ENCODE results near the gene SWAP70.
"Not testable (repeated sequence)": the region's sequence is repeated elsewhere in the genome, so short reads cannot be mapped to it uniquely, and the experiment has no call there.

SWAP70 gene

DNA sequence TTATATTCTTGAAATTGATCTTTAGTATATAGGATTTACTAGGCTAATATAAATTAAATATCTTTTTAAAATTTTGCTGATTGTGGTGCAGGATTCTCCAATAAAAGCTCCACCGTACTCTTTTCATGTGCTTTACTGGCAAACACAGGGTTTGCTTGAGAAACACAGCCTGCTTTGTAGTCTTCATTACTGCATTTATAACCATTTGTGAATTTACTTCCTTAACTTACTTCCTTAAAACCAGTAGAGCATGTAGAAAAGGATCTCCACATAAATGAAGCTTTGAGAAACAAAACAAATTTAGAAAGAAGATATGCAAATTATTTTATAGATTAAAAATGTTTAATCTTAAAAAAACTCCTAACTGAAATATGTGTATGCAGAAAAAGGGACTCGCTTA is 28.8 kb downstream of the SWAP70 start:
- DNase-seq (ENCODE audit: low read depth), result no peak

DNA sequence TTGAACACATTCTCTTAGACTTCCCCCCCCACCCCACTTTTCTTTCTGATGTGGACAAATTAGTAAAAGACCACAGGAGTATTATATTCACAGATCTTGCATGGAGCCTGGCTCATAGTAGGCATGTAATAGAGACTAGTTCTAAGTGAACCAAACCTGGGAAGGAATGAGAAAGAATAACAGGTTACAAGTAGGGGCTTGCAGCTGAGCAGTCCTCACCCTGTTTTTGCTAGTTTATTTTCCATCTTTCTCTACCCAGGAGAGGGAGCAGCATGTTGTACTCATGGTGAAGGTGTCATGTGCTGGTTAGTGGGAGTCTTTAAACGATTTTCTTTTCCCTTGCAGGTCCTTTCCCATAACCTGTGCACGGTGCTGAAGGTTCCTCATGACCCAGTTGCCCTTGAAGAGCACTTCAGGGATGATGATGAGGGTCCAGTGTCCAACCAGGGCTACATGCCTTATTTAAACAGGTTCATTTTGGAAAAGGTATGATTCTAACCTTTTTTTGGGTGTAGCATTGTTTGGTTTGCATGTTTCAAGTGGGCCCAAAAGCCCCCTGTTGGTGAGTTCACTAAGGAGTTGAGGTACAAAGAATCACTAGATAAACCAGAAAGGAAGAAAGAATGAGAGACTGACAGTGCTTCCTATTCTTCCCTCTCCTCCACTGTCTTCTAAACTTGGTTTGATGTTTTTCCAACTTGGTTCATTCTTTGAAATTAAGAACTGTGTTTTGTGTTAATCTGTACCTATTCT is 30.1 kb downstream of the SWAP70 start:
- DNase-seq (ENCODE audit: low read depth), result no peak

GRCh38 chr11:9695228-9695627 is 31.4 kb downstream of the SWAP70 start:
- DNase-seq (ENCODE audit: low read depth), result not testable (repeated sequence)

- no peak for DNase-seq (ENCODE audit: low read depth)
These were observed 33.9 kb downstream of the SWAP70 start for GRCh38 chr11:9697766-9698165.

DNA sequence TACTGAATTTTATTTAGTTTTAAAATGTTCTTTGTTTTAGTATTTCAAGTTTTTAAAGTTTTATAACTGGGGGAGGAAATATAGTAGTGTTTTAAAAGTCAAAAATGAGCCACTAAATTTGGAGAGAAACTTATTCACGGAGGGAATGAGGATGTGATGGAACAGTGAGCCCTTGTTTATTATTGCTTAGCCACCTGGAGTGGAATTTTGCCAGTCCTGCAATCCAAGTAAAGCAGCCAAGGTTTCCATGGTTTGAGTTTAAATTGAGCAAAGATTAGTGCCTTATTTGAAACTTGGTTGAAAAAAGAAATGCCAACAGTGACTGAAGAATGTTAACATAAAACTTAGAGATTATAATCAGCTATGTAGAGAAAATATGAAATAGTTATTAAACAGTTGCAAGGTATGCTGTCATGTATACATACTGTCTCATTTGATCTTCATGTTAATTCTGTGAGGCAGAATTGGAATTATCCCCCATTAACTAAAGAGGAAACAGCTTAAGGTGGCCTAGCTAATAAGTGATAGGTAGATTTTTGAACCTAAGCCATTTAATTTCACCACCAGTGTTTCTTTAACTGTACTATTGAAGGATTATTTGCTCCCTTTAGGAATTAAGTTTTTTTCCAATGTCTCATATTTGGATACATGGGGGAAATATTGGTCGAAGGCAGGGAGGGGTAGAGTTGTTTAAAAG is 36.4 kb downstream of the SWAP70 start:
- DNase-seq (ENCODE audit: low read depth), result no peak

DNA sequence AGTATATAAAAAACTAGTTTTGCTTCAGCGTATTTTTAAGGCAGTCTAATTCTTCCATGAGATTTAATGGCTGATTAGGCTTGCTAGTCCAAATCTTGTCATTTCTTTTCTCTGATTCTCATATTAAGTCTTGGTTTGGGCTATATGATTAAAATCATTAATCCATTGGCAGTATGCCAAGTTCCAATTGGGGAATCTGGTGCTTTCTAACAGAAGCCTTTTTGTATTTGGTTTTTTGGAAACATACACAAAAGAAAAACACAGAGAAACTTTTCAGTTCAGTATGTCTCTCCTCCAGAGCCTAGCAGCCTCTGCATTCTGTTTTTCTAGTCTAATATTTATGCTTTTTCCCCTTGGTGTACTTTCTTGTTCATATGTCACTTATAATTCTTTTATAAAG is 37.9 kb downstream of the SWAP70 start:
- no peak for DNase-seq (ENCODE audit: low read depth)

GRCh38 chr11:9703280-9703679 is 39.4 kb downstream of the SWAP70 start:
- DNase-seq (ENCODE audit: low read depth), result no peak

DNA sequence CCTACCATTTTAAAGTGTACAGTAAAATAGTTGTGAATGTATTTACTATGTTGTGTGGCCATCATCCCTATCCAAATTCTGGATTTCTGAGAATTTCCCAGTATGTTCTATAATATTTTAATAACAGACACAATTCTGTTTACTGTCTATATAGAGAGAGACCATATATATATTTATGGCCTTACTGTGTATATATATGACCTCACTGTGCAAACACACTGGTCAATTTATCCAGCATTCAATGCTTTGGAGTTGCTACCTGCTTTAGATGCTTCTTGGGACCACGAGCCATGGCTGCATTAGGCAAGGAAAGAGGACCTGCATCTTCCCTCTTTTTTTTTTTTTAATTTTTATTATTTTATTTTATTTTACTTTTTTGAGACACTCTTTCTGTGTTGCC is 40.2 kb downstream of the SWAP70 start:
- no peak for DNase-seq (ENCODE audit: low read depth)

DNA sequence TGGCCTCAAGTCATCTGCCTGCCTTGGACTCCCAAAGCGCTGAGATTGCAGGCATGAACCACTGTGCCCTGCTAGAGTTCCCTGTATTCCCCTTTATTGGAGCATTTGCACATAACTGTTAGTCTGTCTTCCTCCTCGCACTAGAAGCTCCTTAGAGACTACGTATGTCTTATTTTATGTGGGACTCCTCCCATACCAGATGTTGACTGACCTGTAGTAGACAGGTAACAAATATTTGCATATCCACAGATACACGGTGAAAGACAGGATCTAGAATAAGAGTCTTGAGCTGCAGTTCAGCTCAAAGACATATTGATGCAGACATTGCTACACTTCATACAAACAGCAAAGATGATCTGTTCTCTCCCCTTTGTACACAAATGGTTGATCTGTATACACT is 40.7 kb downstream of the SWAP70 start:
- no peak for DNase-seq (ENCODE audit: low read depth)

- not testable (repeated sequence) for DNase-seq (ENCODE audit: low read depth)
These were observed 41.5 kb downstream of the SWAP70 start for GRCh38 chr11:9705361-9705760.

GRCh38 chr11:9708544-9708943 is 44.7 kb downstream of the SWAP70 start:
- no peak for DNase-seq (ENCODE audit: low read depth)

- no peak for DNase-seq (ENCODE audit: low read depth)
These were observed 46.3 kb downstream of the SWAP70 start for GRCh38 chr11:9710223-9710622.

DNA sequence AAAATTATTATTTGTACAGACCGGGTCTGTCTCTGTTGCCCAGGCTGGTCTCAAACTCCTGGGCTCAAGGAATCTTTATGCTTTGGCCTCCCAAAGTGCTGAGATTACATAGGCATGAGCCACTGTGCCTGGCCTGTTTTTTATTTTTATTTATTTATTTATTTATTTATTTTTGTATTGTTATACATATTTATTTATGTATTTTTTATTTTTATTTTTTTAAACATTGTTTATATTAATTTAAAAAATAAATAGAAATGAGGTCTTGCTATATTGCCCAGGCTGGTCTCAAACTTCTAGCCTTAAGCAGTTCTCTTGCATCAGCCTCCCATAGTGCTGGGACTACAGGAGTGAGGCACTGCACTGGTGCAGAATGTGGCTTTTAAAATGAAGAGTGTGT is 47.0 kb downstream of the SWAP70 start:
- no peak for DNase-seq (ENCODE audit: low read depth)

GRCh38 chr11:9711454-9712307 is 47.8 kb downstream of the SWAP70 start:
- no peak for DNase-seq (ENCODE audit: low read depth)

DNA sequence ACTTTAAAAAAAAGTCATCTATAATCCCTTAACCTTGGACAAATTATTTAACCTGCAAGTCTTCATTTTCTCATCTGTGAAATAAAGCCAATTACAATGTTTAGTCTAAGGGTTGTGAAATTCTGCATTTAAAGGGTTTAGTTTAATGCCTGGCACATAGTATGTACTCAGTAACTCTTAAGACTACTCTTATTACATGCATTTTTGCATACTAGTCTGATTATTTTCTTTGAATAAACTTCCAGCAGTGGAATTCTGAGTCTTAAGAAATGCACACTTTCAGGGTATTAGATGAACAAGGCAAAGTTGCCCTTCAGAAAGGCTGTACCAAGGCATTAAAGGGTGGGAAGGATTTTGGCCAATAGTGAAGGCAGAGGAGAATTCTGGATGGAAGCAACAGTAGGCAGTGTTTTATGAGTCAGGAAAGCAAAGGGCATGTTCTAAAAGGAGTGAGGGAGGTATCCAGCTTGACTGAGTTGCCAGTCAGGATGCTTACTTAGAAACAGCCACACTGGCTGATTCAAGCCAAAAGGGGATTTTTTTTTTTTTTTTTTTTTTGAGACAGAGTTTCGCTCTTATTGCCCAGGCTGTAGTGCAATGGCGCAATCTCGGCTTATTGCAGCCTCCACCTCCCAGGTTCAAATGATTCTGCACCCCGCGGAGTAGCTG is 50.5 kb downstream of the SWAP70 start:
- no peak for DNase-seq (ENCODE audit: low read depth)

DNA sequence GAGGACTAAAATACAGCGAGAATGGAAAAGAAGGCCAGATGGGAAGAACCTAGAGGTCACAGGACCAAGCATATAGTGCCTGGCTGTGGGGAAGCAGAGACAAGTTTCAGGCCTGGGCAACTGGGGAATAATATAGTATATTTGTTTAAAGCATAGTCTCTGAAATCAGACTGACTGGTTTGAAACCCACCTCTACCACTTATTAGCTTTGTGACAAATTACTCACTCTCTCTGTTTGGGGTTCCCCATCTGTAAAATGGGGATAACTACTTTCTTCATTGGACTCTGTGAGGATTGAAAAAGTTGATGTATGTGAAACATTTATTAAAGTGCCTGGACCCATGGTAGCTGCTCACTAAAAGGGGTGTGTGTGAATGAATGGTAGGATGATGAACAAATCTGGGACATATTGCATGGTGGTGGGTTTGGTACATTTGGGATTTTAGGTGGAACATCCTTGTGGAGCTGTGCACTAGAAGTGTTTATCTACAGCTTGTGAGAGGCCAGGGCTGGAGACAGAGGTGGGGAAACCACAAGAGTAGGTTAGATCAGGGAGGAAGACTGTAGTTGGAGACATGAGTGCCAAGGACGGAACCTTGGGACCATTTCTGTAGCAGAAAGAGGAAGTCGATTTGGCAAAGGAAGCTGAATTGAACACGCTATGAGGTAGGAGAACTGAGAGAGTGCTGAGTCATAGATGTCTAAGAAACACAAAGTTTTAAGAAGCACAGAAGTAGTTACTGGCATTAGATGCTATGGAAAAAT is 52.6 kb downstream of the SWAP70 start:
- DNase-seq (ENCODE audit: low read depth), result no peak

DNA sequence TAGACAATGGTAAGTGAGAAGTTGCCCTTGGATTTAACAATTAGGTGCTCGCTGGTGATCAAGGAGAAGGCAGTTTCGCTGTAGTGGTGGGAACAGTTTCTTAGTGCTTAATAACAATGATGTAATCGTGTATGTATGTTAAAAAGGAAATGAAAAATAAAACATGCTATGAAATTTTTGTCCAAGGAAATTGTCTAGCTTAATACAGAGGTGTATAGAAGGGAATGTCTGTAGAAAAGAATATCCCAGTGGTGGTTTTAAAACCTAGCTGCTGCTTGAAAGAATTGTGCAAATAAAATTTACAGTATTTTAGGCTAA is 53.1 kb downstream of the SWAP70 start:
- no peak for DNase-seq (ENCODE audit: low read depth)

DNA sequence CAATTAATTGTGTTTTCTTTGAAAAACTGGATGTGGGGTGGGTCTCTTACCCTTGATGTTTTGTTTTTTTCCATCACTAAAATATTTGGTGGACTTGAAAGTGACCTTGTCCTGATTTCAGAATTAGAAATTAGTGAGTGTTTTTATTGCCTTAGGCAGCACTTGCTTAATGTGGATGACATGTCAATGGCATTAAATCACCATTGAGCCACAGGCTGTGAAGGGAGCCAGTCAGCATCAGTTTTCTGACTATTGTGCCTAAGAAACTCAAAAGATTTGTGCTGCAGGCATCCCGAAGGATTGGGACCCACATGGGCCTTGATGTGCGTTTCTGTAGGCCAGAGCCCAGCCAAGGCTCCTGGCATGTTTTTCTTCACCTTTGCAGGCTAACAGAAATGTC is 53.8 kb downstream of the SWAP70 start:
- no peak for DNase-seq (ENCODE audit: low read depth)

- DNase-seq (ENCODE audit: low read depth), result no peak
These were observed 54.3 kb downstream of the SWAP70 start for GRCh38 chr11:9718147-9718546.

GRCh38 chr11:9719566-9720289 is 55.9 kb downstream of the SWAP70 start:
- DNase-seq (ENCODE audit: low read depth), result no peak

- DNase-seq (ENCODE audit: low read depth), result no peak
These were observed 56.4 kb downstream of the SWAP70 start for GRCh38 chr11:9720290-9720630.

Measured in stimulated activated CD4-positive, alpha-beta T cell treated with anti-CD3 and anti-CD28 coated beads, Interleukin-2, amount 100 ng/mL, for 4 hours (primary cell).